Skeletal muscle satellite cell (primary cell): ENCODE results near the gene ZBED6.
A peak's percentile ranks its signal among the peaks of the same experiment; 100 is the strongest.
"Not testable (repeated sequence)": the region's sequence is repeated elsewhere in the genome, so short reads cannot be mapped to it uniquely, and the experiment has no call there.

ENCODE experiments used
- H3K27me3 ChIP-seq: 2 replicates; pipeline ENCODE4 v1.7.0; 2013; ENCODE audit warnings: low read length; ENCODE audit not compliant: control insufficient read depth, insufficient read depth
- H3K36me3 ChIP-seq: 2 replicates; pipeline ENCODE4 v1.7.0; 2013; ENCODE audit warnings: mild to moderate bottlenecking, control low read depth, low read length; ENCODE audit not compliant: insufficient read depth
- H3K4me1 ChIP-seq: 2 replicates; pipeline ENCODE4 v1.7.0; 2013; ENCODE audit warnings: low read length; ENCODE audit not compliant: control insufficient read depth, insufficient read depth
- H3K4me2 ChIP-seq: 2 replicates; pipeline ENCODE4 v1.7.0; 2013; ENCODE audit warnings: mild to moderate bottlenecking, low read length
- H3K4me3 ChIP-seq: 2 replicates; pipeline ENCODE4 v1.7.0; 2013; ENCODE audit warnings: low read length
- H3K9ac ChIP-seq: 2 replicates; pipeline ENCODE4 v1.7.0; 2013; ENCODE audit warnings: mild to moderate bottlenecking, low read depth, low read length, moderate library complexity
- H3K9me3 ChIP-seq: replicated peaks from 2 replicates; pipeline ENCODE4 v1.7.0; 2013; ENCODE audit warnings: mild to moderate bottlenecking, control low read depth, low read length

ZBED6 gene

GRCh38 chr1:203813581-203814341 lies 18.3 kb downstream of the ZBED6 start:
- no peak overlapping the region for H3K4me2 ChIP-seq
- H3K4me1 ChIP-seq: peaks cover 7% of the 10 kb centered on the region
- H3K4me3 ChIP-seq: no peak overlapping the region
- no peak overlapping the region for H3K9ac ChIP-seq
- peaks cover 59% of the 10 kb centered on the region for H3K36me3 ChIP-seq
- H3K27me3 ChIP-seq: no peaks in the 10 kb centered on the region
- H3K9me3 ChIP-seq: no peaks in the 10 kb centered on the region

GRCh38 chr1:203818399-203818798 lies 23.0 kb downstream of the ZBED6 start:
- Histone ChIP-seq H3K36me3 (peaks cover 74% of the 10 kb centered on the region), H3K9me3 (no peaks in the 10 kb centered on the region), H3K4me3 (no peak overlapping the region), H3K4me2 (no peak overlapping the region), H3K9ac (no peak overlapping the region), H3K27me3 (no peaks in the 10 kb centered on the region), H3K4me1 (no peaks in the 10 kb centered on the region)

- Histone ChIP-seq H3K4me1 (peaks cover 6% of the 10 kb centered on the region), H3K36me3 (peaks cover 69% of the 10 kb centered on the region)
These were observed 27.9 kb downstream of the ZBED6 start for GRCh38 chr1:203823306-203823705.

GRCh38 chr1:203826175-203826574 lies 30.8 kb downstream of the ZBED6 start:
- no peak overlapping the region for H3K4me2 ChIP-seq
- H3K9me3 ChIP-seq: no peaks in the 10 kb centered on the region
- H3K4me3 ChIP-seq: no peak overlapping the region
- peaks cover 15% of the 10 kb centered on the region for H3K4me1 ChIP-seq
- H3K36me3 ChIP-seq: peaks cover 74% of the 10 kb centered on the region
- H3K27me3 ChIP-seq: no peaks in the 10 kb centered on the region
- no peak overlapping the region for H3K9ac ChIP-seq

More at GRCh38 chr1:203823306-203823705, 27.9 kb downstream of the ZBED6 start:
- Histone ChIP-seq H3K4me2 (no peak overlapping the region), H3K9ac (no peak overlapping the region), H3K27me3 (no peaks in the 10 kb centered on the region), H3K4me3 (no peak overlapping the region), H3K9me3 (no peaks in the 10 kb centered on the region)

GRCh38 chr1:203828002-203828401 lies 32.6 kb downstream of the ZBED6 start:
- no peaks in the 10 kb centered on the region for H3K27me3 ChIP-seq
- H3K9me3 ChIP-seq: no peaks in the 10 kb centered on the region
- H3K36me3 ChIP-seq: peaks cover 76% of the 10 kb centered on the region
- H3K9ac ChIP-seq: no peak overlapping the region
- H3K4me3 ChIP-seq: no peak overlapping the region
- no peak overlapping the region for H3K4me2 ChIP-seq
- peaks cover 15% of the 10 kb centered on the region for H3K4me1 ChIP-seq

- Histone ChIP-seq H3K9me3 (no peaks in the 10 kb centered on the region), H3K36me3 (peaks cover 72% of the 10 kb centered on the region), H3K4me2 (no peak overlapping the region), H3K27me3 (no peaks in the 10 kb centered on the region), H3K9ac (no peak overlapping the region), H3K4me1 (peaks cover 15% of the 10 kb centered on the region), H3K4me3 (no peak overlapping the region)
These were observed 33.1 kb downstream of the ZBED6 start for GRCh38 chr1:203828503-203828902.

GRCh38 chr1:203829247-203829646 lies 33.8 kb downstream of the ZBED6 start:
- Histone ChIP-seq H3K36me3 (peaks cover 75% of the 10 kb centered on the region), H3K4me2 (peak overlapping the region; percentile 50), H3K4me1 (peaks cover 15% of the 10 kb centered on the region)
- H3K9me3 ChIP-seq, H3K4me3 ChIP-seq, H3K9ac ChIP-seq, H3K27me3 ChIP-seq: not testable (repeated sequence)

GRCh38 chr1:203835476-203835875 lies 40.1 kb downstream of the ZBED6 start:
- Histone ChIP-seq H3K27me3 (no peaks in the 10 kb centered on the region), H3K36me3 (peaks cover 82% of the 10 kb centered on the region), H3K4me3 (no peak overlapping the region), H3K4me2 (no peak overlapping the region), H3K9ac (no peak overlapping the region), H3K9me3 (no peaks in the 10 kb centered on the region), H3K4me1 (no peaks in the 10 kb centered on the region)

- no peak overlapping the region for H3K4me3 ChIP-seq
- H3K36me3 ChIP-seq: peaks cover 64% of the 10 kb centered on the region
- H3K4me1 ChIP-seq: no peaks in the 10 kb centered on the region
- H3K9ac ChIP-seq: no peak overlapping the region
- H3K4me2 ChIP-seq: no peak overlapping the region
- H3K9me3 ChIP-seq: no peaks in the 10 kb centered on the region
- H3K27me3 ChIP-seq: no peaks in the 10 kb centered on the region
These were observed 43.7 kb downstream of the ZBED6 start for GRCh38 chr1:203839081-203839480.

- H3K4me3 ChIP-seq: no peak overlapping the region
- no peak overlapping the region for H3K9ac ChIP-seq
- H3K27me3 ChIP-seq: no peaks in the 10 kb centered on the region
- H3K4me2 ChIP-seq: no peak overlapping the region
- no peaks in the 10 kb centered on the region for H3K4me1 ChIP-seq
- peaks cover 61% of the 10 kb centered on the region for H3K36me3 ChIP-seq
- H3K9me3 ChIP-seq: no peaks in the 10 kb centered on the region
These were observed 44.9 kb downstream of the ZBED6 start for GRCh38 chr1:203840208-203840808.

GRCh38 chr1:203842559-203842876 lies 47.1 kb downstream of the ZBED6 start:
- Histone ChIP-seq H3K4me3 (no peak overlapping the region), H3K9ac (no peak overlapping the region), H3K27me3 (no peaks in the 10 kb centered on the region), H3K9me3 (no peaks in the 10 kb centered on the region), H3K4me2 (no peak overlapping the region), H3K36me3 (peaks cover 57% of the 10 kb centered on the region), H3K4me1 (no peaks in the 10 kb centered on the region)

- Histone ChIP-seq H3K4me2 (no peak overlapping the region), H3K4me1 (no peaks in the 10 kb centered on the region), H3K27me3 (no peaks in the 10 kb centered on the region), H3K4me3 (no peak overlapping the region), H3K9me3 (no peaks in the 10 kb centered on the region), H3K9ac (no peak overlapping the region), H3K36me3 (peaks cover 56% of the 10 kb centered on the region)
These were observed 48.0 kb downstream of the ZBED6 start for GRCh38 chr1:203843435-203843834.
